Glutamatergic neuron (in vitro differentiated cells): Measurements from ENCODE around the gene DSE. TPM values are rescaled to one million over a fixed set of nuclear protein-coding genes. Genes with fewer than 3 reads are reported as not detected.

Experiments
- DNase-seq: peaks from one replicate; pipeline ENCODE4 v3.0.0; 2022
- H3K27ac Mint-ChIP-seq: one replicate; pipeline ENCODE4 v1.8.0; 2020; ENCODE audit warnings: mild to moderate bottlenecking, mixed read lengths, inconsistent platforms; ENCODE audit not compliant: unreplicated experiment
- H3K27me3 Mint-ChIP-seq: one replicate; pipeline ENCODE4 v1.8.0; 2020; ENCODE audit warnings: mild to moderate bottlenecking, moderate library complexity, mixed read lengths, inconsistent platforms; ENCODE audit not compliant: unreplicated experiment
- H3K36me3 Mint-ChIP-seq: one replicate; pipeline ENCODE4 v1.8.0; 2020; ENCODE audit warnings: mild to moderate bottlenecking, mixed read lengths, inconsistent platforms; ENCODE audit not compliant: unreplicated experiment
- H3K4me1 Mint-ChIP-seq: one replicate; pipeline ENCODE4 v1.8.0; 2020; ENCODE audit warnings: mild to moderate bottlenecking, low read depth, mixed read lengths, inconsistent platforms; ENCODE audit not compliant: unreplicated experiment
- H3K4me3 Mint-ChIP-seq: one replicate; pipeline ENCODE4 v1.8.0; 2020; ENCODE audit warnings: mild to moderate bottlenecking, mixed read lengths, inconsistent platforms; ENCODE audit not compliant: unreplicated experiment
- H3K9me3 Mint-ChIP-seq: one replicate; pipeline ENCODE4 v1.8.0; 2020; ENCODE audit warnings: mild to moderate bottlenecking, moderate library complexity, mixed read lengths, inconsistent platforms; ENCODE audit not compliant: unreplicated experiment
- CTCF ChIP-seq: fragments of 200-600 bp; sonication (generic); IDR thresholded peaks from one replicate; pipeline ENCODE4 v1.5.0; 2021; ENCODE audit not compliant: partially characterized antibody, unreplicated experiment
- total RNA-seq: library from RNA; stranded (reverse); fragmentation: NEBNext Ultra II Directional; extraction: Animal tissue kit (Norgen Biotek cat#: 25700); gene quantifications from one replicate; pipeline ENCODE4 v1.2.1, GENCODE V29; 2021; ENCODE audit not compliant: unreplicated experiment

DSE gene
- total RNA-seq, 1 donor from 2014 or later = 12.0 TPM

- no peak for TF ChIP-seq CTCF
- no peak for DNase-seq
- H3K36me3 Mint-ChIP-seq = no peaks in the 10 kb centered on the region
- peaks cover 4% of the 10 kb centered on the region for H3K27me3 Mint-ChIP-seq
- no peaks in the 10 kb centered on the region for H3K9me3 Mint-ChIP-seq
- H3K27ac Mint-ChIP-seq = no peak overlapping the region
- no peak overlapping the region for H3K4me3 Mint-ChIP-seq
- H3K4me1 Mint-ChIP-seq = no peaks in the 10 kb centered on the region
Observed at GRCh38 chr6:116373940-116374339, 3.2 kb downstream of the DSE start.

DNA sequence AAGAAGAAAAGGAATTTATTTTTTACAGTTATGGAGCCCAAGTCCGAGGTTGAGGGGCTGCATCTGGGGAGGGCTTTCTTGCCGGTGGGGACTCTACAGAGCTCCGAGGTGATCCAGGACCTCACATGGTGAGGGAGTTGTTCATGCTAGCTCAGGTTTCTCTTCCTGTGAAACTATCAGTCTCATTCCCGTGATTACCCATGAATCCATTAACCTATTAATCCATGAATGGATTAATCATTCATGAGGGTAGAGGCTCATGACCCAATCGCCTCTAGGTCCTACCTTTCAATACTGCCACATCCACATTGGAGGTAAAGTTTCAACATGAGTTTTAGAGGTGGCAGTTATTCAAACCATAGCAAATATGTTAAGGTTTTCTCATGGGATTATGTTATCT lies 3.8 kb downstream of the DSE start:
- Mint-ChIP-seq H3K27me3 (peaks cover 4% of the 10 kb centered on the region), H3K4me3 (no peak overlapping the region), H3K4me1 (no peaks in the 10 kb centered on the region), H3K36me3 (no peaks in the 10 kb centered on the region), H3K9me3 (no peaks in the 10 kb centered on the region), H3K27ac (no peak overlapping the region)
- no peak for DNase-seq
- no peak for TF ChIP-seq CTCF

GRCh38 chr6:116375262-116375661 lies 4.5 kb downstream of the DSE start:
- Mint-ChIP-seq H3K27me3 (peaks cover 2% of the 10 kb centered on the region), H3K36me3 (no peaks in the 10 kb centered on the region), H3K4me3 (no peak overlapping the region), H3K27ac (no peak overlapping the region), H3K4me1 (no peaks in the 10 kb centered on the region), H3K9me3 (no peaks in the 10 kb centered on the region)
- TF ChIP-seq CTCF = no peak
- no peak for DNase-seq

DNA sequence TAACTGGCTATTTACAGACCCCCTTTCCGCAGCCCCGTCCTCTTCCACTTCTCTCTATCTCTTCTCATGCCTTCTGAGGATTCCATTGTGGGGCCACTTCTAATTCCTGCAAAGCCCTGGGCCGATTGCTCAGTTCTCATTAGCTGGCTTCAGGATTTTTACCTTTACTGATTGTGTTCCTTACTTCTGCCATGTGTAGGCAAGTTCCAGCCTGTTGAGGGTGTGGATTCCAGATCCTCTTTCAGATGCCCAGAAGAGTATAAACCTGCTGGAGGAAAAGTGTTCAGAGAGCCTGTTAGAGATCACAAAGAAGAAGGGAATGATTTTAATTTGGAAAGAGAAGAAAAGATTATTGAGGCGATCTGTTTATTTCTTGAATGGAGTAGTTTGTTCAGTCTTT lies 5.4 kb downstream of the DSE start:
- Mint-ChIP-seq H3K27ac (no peak overlapping the region), H3K4me1 (no peaks in the 10 kb centered on the region), H3K9me3 (no peaks in the 10 kb centered on the region), H3K27me3 (peaks cover 2% of the 10 kb centered on the region), H3K36me3 (no peaks in the 10 kb centered on the region), H3K4me3 (no peak overlapping the region)
- no peak for DNase-seq
- TF ChIP-seq CTCF = no peak

DNA sequence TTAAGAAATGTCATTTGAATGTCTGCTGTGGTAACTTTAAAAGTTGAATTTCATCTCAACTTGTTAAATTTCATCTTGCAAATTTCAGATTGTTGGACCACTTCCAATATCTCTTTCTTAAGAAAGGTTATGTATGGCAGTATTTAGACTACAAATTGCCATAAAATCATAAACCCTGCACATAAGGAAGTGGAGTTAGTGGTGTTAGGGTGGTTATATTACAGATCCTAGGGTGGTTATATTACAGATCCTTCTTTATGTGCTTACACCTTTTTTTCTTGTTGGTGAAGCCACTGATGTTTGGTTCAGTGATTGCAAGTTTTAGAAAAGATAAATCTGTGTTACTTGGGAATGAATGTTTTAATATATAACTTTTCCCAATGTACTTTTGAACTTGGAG lies 9.0 kb downstream of the DSE start:
- Mint-ChIP-seq H3K4me3 (no peak overlapping the region), H3K27ac (no peak overlapping the region), H3K4me1 (peaks cover under 1% of the 10 kb centered on the region), H3K36me3 (no peaks in the 10 kb centered on the region), H3K9me3 (no peaks in the 10 kb centered on the region), H3K27me3 (no peaks in the 10 kb centered on the region)
- DNase-seq = no peak
- TF ChIP-seq CTCF = no peak
